ENCODE measurements around the gene NVL. TPM values are rescaled to one million over a fixed set of nuclear protein-coding genes. Genes with fewer than 3 reads are reported as not detected.

NVL gene
- total and polyA plus RNA-seq, 2 of the 8 experiments (the other 6 are each of a cell fraction or from before 2014, with no cell fraction given): 22.7 to 45.8 TPM

DNA sequence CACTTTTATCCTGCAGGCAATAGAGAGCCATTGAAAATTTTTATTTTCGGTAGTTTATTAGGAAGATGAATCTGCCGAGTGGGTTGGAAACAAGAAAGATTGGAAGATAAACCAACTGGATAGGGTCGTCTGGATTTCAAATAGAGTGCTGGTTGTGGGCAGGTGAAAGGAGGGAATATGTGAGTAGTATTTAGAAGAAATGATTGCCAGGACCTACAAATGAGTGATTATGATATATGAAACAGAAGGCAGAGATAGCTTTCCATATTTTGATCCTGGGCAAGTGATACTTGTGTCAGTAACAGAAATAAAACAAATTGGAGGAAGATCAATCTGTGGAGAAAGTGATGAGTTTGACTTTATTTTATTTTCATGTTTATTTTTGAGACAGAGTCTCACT, 29.2 kb upstream of the NVL start:
- POLR2A ChIA-PET (ENCODE audit: partially characterized antibody): no interaction called here
- no peak overlapping the region for H3K9ac ChIP-seq (replicated peaks in 1 of 4; ENCODE audit: extremely low read depth in 1 of 4, low read depth in 3 of 4, low read length in 3 of 4)
- TF ChIP-seq RNF2 (IDR thresholded peaks at IDR 0.05; ENCODE audit: borderline replicate concordance, low read depth, low read length, missing control alignments, poor library complexity, severe bottlenecking) (no peak), KDM4A (IDR thresholded peaks at IDR 0.05; ENCODE audit: low read depth, low read length, severe bottlenecking) (no peak), EP300 (IDR thresholded peaks at IDR 0.05; ENCODE audit: borderline replicate concordance in 1 of 2, low read depth in 2 of 2, low read length in 2 of 2) (no peak), YY1 (IDR thresholded peaks at IDR 0.05; ENCODE audit: low read depth, low read length) (no peak), BACH1 (IDR thresholded peaks at IDR 0.05; ENCODE audit: low read length) (no peak), SIX5 (IDR thresholded peaks at IDR 0.05; ENCODE audit: low read depth, low read length) (no peak), CTBP2 (IDR thresholded peaks at IDR 0.05; ENCODE audit: borderline replicate concordance, insufficient read depth, insufficient read length, low read length) (no peak), SUZ12 (IDR thresholded peaks at IDR 0.05; ENCODE audit: low read length) (no peak)
- TF ChIP-seq, protein P1, sequence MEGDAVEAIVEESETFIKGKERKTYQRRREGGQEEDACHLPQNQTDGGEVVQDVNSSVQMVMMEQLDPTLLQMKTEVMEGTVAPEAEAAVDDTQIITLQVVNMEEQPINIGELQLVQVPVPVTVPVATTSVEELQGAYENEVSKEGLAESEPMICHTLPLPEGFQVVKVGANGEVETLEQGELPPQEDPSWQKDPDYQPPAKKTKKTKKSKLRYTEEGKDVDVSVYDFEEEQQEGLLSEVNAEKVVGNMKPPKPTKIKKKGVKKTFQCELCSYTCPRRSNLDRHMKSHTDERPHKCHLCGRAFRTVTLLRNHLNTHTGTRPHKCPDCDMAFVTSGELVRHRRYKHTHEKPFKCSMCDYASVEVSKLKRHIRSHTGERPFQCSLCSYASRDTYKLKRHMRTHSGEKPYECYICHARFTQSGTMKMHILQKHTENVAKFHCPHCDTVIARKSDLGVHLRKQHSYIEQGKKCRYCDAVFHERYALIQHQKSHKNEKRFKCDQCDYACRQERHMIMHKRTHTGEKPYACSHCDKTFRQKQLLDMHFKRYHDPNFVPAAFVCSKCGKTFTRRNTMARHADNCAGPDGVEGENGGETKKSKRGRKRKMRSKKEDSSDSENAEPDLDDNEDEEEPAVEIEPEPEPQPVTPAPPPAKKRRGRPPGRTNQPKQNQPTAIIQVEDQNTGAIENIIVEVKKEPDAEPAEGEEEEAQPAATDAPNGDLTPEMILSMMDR (IDR thresholded peaks at IDR 0.05; ENCODE audit: control extremely low read depth in 1 of 3, insufficient read depth in 1 of 3, low read depth in 1 of 3, low read length in 3 of 3): no peak

More for the DNA sequence above, 29.2 kb upstream of the NVL start:
- peaks cover 2% of the 10 kb centered on the region; the same call in 1 of the 2 replicates for H3K79me1 ChIP-seq (ENCODE audit: low read depth, low read length)
- H2AFZ ChIP-seq (ENCODE audit: low read length): no peak overlapping the region
- H3K9me3 ChIP-seq (ENCODE audit: insufficient read depth in 2 of 2, low read depth in 1 of 2, low read length in 1 of 2): no peaks in the 10 kb centered on the region
- peak overlapping the region in 1 of 2 experiments; percentile 73; a peak in 2 of 4 replicates for H3K4me2 ChIP-seq (ENCODE audit: insufficient read depth in 1 of 2, low read depth in 2 of 2, low read length in 2 of 2)
- H2BK12ac ChIP-seq (ENCODE audit: low read depth, low read length): no peak overlapping the region
- H3K23ac ChIP-seq (ENCODE audit: insufficient read length): no peak overlapping the region
- no peaks in the 10 kb centered on the region for H4K20me1 ChIP-seq (replicated peaks in 1 of 2; ENCODE audit: control insufficient read depth in 1 of 2, insufficient read depth in 2 of 2, low read length in 2 of 2)
- H2BK5ac ChIP-seq (ENCODE audit: low read depth, low read length): no peak overlapping the region; the same call in 1 of the 2 replicates
- no peak for FAIRE-seq
- no peak overlapping the region for H3K27ac ChIP-seq (ENCODE audit: low read depth, low read length)
- no peak overlapping the region for H4K8ac ChIP-seq (ENCODE audit: extremely low read depth, insufficient read depth, low read length)
- no peak overlapping the region for H2AK5ac ChIP-seq (ENCODE audit: low read depth, low read length)
- no peak overlapping the region for H2BK15ac ChIP-seq (ENCODE audit: low read length)
- H3K14ac ChIP-seq (ENCODE audit: insufficient read length): no peak overlapping the region
- peaks cover 4 to 67% of the 10 kb centered on the region in 2 experiments for H3K79me2 ChIP-seq (ENCODE audit: control insufficient read depth in 1 of 2, insufficient read depth in 2 of 2, low read length in 2 of 2)
- no peaks in the 10 kb centered on the region for H3K23me2 ChIP-seq (ENCODE audit: low read depth, low read length)
- DNase-seq (ENCODE audit: low read depth in 1 of 2, low spot score in 2 of 2): no peak
- H3K18ac ChIP-seq (ENCODE audit: extremely low read depth, low read length): no peak overlapping the region; the same call in 1 of the 2 replicates
- H3K36me3 ChIP-seq (ENCODE audit: control insufficient read depth in 2 of 4, insufficient read depth in 4 of 4, low read length in 3 of 4): peaks cover 0 to 19% (median 0%) of the 10 kb centered on the region in 4 experiments; a peak in 2 of 8 replicates
- H2BK20ac ChIP-seq (ENCODE audit: low read length): no peak overlapping the region
- H3K27me3 ChIP-seq (replicated peaks in 1 of 4; ENCODE audit: control insufficient read depth in 3 of 4, extremely low read depth in 1 of 4, insufficient read depth in 3 of 4, low read length in 3 of 4): no peaks in the 10 kb centered on the region
- no peak overlapping the region for H4K5ac ChIP-seq (ENCODE audit: insufficient read length, low read depth, low read length)
- H4K91ac ChIP-seq (replicated peaks; ENCODE audit: insufficient read length, low read length): no peak overlapping the region
- H3K4me1 ChIP-seq (replicated peaks in 1 of 4; ENCODE audit: control insufficient read depth in 3 of 4, insufficient read depth in 4 of 4, low read length in 3 of 4): peaks cover 1 to 6% (median 5%) of the 10 kb centered on the region in 4 experiments; a peak in 4 of 7 replicates
- no peak overlapping the region for H2BK120ac ChIP-seq (replicated peaks; ENCODE audit: low read depth, low read length)
- H3K56ac ChIP-seq (replicated peaks; ENCODE audit: insufficient read length, low read depth, low read length): no peak overlapping the region
- WGBS, 2 experiments (ENCODE audit: extremely low coverage in 1 of 2, insufficient coverage in 1 of 2, insufficient read length in 1 of 2, insufficient replicate concordance in 2 of 2, low coverage in 1 of 2, low lambda C conversion rate in 2 of 2, missing lambda C conversion rate in 1 of 2): 79 to 100% methylated on average over 2 to 3 of the region's 3 CpGs
- no peak overlapping the region for H3K4ac ChIP-seq (replicated peaks; ENCODE audit: insufficient read length, low read depth, low read length)
- H3K4me3 ChIP-seq (ENCODE audit: extremely low read depth in 1 of 4, insufficient read depth in 2 of 4, low read depth in 3 of 4, low read length in 4 of 4): peak overlapping the region in 1 of 4 experiments; percentile 83; a peak in 1 of 8 replicates
- CTCF ChIA-PET (ENCODE audit: partially characterized antibody): interaction anchor here (0.9 to 2.2 kb wide), 2 partner anchors 55 to 207 kb away, joined by 3 to 7 read pairs; no protein-coding TSS in a partner anchor

All from H1 (cell line).